Uterus (tissue), 2 donors: ENCODE results near the gene ARPC4.

Source experiments
- POLR2A ChIP-seq, 2 donors: fragments of 450-650 bp; IDR thresholded peaks; one replicate each; pipeline ENCODE4 v1.6.1; 2016; ENCODE audit warnings: antibody characterized with exemption in 2 of 2, mild to moderate bottlenecking in 1 of 2, moderate library complexity in 1 of 2
- TF ChIP-seq, protein P1 (sequence below), 4 experiments: fragments of 200-600 bp in 2 of 4; fragments of 450-650 bp in 2 of 4; sonication (generic) in 2 of 4; IDR thresholded peaks; one replicate each; pipeline ENCODE4 v1.5.1; 2016 to 2019; ENCODE audit warnings: antibody characterized with exemption in 4 of 4, mild to moderate bottlenecking in 2 of 4, moderate library complexity in 1 of 4

DNA sequence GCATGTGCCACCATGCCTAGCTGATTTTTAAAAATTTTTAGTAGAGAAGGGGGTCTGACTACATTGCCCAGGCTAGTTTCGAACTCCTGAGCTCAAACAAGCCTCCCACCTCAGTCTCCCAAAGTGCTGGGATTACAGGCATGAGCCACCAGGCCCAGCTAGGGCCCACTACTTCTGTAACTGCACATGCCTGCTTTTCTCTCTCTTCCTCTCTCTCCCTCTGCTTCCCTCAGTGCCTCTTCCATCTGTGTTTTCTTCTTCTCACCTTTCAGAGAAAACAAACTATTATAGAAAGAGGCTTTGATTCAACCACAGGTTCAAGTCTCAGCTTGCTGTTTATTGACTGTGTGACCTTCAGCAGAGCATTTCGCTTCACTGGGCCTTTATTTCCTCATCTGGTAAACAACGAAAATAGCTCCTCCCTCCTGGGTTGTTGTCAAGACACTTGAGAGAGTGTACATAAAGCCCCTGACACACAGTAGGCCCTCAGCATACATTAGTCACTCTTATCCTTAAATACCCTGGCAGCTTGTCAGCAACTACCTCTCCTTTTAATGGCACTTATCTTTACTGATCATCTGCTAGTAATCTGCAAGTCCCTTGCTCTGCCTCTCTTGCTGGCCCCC lies 10.8 kb upstream of the ARPC4 start:
- TF ChIP-seq, protein P1, sequence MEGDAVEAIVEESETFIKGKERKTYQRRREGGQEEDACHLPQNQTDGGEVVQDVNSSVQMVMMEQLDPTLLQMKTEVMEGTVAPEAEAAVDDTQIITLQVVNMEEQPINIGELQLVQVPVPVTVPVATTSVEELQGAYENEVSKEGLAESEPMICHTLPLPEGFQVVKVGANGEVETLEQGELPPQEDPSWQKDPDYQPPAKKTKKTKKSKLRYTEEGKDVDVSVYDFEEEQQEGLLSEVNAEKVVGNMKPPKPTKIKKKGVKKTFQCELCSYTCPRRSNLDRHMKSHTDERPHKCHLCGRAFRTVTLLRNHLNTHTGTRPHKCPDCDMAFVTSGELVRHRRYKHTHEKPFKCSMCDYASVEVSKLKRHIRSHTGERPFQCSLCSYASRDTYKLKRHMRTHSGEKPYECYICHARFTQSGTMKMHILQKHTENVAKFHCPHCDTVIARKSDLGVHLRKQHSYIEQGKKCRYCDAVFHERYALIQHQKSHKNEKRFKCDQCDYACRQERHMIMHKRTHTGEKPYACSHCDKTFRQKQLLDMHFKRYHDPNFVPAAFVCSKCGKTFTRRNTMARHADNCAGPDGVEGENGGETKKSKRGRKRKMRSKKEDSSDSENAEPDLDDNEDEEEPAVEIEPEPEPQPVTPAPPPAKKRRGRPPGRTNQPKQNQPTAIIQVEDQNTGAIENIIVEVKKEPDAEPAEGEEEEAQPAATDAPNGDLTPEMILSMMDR (IDR thresholded peaks at IDR 0.05): no peak
- TF ChIP-seq POLR2A (IDR thresholded peaks at IDR 0.05): no peak
